Brain microvascular endothelial cell (primary cell): ENCODE results near the gene TLCD5.

Experiments used
- DNase-seq: peaks from one replicate; pipeline ENCODE4 v3.0.0-alpha.2; 2020
- H3K27ac ChIP-seq: fragments of 250-450 bp; sonication (Bioruptor Pico); 2 replicates; pipeline ENCODE4 v1.5.1; 2020; ENCODE audit warnings: mild to moderate bottlenecking, moderate library complexity
- H3K27me3 ChIP-seq: fragments of 250-450 bp; sonication (Bioruptor Pico); replicated peaks from 2 replicates; pipeline ENCODE4 v1.5.1; 2020; ENCODE audit warnings: mild to moderate bottlenecking
- H3K36me3 ChIP-seq: fragments of 250-450 bp; sonication (Bioruptor Pico); replicated peaks from 2 replicates; pipeline ENCODE4 v1.5.1; 2020; ENCODE audit warnings: mild to moderate bottlenecking
- H3K4me3 ChIP-seq: 2 replicates; pipeline ENCODE4 v1.5.1; 2011; ENCODE audit warnings: low read depth, mild to moderate bottlenecking, control low read depth, low read length, moderate library complexity
- in situ Hi-C: cut with HindIII; loops from 2 replicates; pipeline ENCODE4 v1.10.0; 2017; ENCODE audit warnings: low sequenced_read_pairs, low pct_ligation_motif_present
- TF ChIP-seq, protein P1 (sequence below): IDR thresholded peaks from 2 replicates; pipeline ENCODE4 v1.5.1; 2011; ENCODE audit warnings: low read depth, mild to moderate bottlenecking, moderate library complexity, low read length, control low read depth, inconsistent platforms; ENCODE audit errors: missing control alignments

Gene TLCD5

DNA sequence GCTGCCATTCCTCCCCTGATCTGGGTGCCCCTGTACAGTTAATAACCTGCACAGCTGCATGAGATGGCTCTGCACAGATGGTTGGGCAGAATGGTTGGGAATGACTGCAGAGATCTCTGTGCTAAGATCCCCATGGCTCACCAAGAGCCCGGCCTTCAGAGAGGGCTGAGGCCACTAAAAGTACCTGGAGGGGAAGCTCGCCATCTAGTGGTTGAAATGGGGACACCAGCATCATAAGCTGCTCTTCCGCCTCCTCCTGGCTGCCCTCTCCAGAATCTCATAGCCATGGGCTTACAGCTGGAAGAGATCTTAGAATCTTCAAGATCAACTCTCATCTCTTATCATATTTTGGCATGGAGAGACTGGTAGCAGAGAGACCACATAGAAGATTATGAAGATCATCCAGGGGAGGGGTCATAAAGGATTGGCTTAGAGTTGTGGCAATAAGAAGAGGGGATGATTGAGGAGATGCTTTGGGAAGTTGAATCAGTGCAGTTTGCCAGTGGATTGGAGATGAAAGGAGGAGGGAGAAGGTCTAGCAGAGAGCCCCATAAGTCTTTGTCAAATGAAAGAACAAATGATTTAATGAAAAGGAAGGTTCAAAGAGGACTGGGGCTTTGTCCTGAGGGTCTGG is 22.0 kb upstream of the TLCD5 start:
- Histone ChIP-seq H3K4me3 (no peak overlapping the region), H3K27me3 (no peaks in the 10 kb centered on the region), H3K36me3 (no peaks in the 10 kb centered on the region), H3K27ac (no peak overlapping the region)
- in situ Hi-C loops, result no loop called here
- DNase-seq, result peak; percentile 74
- TF ChIP-seq, protein P1, sequence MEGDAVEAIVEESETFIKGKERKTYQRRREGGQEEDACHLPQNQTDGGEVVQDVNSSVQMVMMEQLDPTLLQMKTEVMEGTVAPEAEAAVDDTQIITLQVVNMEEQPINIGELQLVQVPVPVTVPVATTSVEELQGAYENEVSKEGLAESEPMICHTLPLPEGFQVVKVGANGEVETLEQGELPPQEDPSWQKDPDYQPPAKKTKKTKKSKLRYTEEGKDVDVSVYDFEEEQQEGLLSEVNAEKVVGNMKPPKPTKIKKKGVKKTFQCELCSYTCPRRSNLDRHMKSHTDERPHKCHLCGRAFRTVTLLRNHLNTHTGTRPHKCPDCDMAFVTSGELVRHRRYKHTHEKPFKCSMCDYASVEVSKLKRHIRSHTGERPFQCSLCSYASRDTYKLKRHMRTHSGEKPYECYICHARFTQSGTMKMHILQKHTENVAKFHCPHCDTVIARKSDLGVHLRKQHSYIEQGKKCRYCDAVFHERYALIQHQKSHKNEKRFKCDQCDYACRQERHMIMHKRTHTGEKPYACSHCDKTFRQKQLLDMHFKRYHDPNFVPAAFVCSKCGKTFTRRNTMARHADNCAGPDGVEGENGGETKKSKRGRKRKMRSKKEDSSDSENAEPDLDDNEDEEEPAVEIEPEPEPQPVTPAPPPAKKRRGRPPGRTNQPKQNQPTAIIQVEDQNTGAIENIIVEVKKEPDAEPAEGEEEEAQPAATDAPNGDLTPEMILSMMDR, result peak; percentile 88

GRCh38 chr11:120304526-120304925 is 20.6 kb upstream of the TLCD5 start:
- no peak overlapping the region for H3K4me3 ChIP-seq
- no peak overlapping the region for H3K27ac ChIP-seq
- no peaks in the 10 kb centered on the region for H3K36me3 ChIP-seq
- DNase-seq, result no peak
- TF ChIP-seq, protein P1, result no peak
- in situ Hi-C loops, result no loop called here
- H3K27me3 ChIP-seq, result no peaks in the 10 kb centered on the region

DNA sequence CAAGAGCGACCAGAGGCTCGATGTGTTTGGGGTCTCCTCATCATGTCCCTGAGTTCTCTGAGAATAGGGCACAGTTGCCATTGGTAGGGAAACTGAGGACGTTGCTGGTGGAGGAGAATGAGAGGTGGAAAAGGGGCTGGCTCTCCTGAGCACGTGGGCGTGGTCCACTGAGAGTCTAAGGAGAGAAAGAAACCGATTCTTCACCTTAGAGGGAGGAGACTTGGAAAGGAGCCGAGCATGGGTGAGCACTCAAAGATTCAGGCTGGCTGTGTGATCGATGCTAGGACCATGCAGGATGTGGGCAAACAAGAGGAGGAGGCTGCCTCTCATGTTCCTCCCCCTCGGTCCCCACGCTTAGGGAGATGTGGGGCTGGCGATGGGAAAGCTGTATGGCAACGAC is 19.8 kb upstream of the TLCD5 start:
- H3K36me3 ChIP-seq, result no peaks in the 10 kb centered on the region
- no peaks in the 10 kb centered on the region for H3K27me3 ChIP-seq
- TF ChIP-seq, protein P1, result no peak
- no peak for DNase-seq
- H3K27ac ChIP-seq, result no peak overlapping the region
- no peak overlapping the region for H3K4me3 ChIP-seq
- in situ Hi-C loops, result no loop called here

DNA sequence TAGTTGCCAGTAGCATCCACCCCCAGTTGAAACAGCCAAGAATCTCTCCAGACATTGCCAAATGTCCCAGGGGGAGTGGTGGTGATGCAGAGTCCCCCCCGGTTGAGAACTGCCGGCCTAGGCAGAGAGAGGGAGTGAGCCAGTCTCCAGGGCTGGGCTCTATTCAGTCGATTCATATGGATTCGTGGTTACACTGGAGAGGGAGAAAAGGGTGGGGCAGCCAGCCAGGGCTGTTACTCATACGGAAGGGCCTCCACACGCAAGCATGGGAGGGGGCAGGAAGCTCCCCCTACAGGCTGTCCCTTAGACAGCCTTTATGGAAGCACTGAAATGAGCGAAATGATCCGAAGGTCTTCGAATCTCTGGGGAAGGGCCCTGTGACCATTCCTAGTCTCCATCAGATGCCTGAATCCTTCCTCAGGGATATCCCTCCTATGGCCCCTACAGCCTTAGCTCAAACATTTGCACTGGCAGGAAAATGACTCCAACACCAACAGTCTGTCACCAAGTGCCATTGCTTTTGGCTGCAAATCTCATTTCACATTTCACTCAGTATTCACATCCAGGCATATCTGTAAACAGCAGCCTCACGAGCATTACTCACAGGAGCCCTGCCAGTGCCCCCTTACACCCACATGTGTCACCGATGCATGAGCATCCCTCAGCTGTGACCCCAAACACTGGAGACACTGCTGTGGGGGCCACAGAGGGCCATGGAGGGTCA is 18.4 kb upstream of the TLCD5 start:
- no peaks in the 10 kb centered on the region for H3K27me3 ChIP-seq
- H3K27ac ChIP-seq, result no peak overlapping the region
- no peak overlapping the region for H3K4me3 ChIP-seq
- in situ Hi-C loops, result no loop called here
- DNase-seq, result peak; percentile 86
- no peaks in the 10 kb centered on the region for H3K36me3 ChIP-seq
- TF ChIP-seq, protein P1, result peak; percentile 83

DNA sequence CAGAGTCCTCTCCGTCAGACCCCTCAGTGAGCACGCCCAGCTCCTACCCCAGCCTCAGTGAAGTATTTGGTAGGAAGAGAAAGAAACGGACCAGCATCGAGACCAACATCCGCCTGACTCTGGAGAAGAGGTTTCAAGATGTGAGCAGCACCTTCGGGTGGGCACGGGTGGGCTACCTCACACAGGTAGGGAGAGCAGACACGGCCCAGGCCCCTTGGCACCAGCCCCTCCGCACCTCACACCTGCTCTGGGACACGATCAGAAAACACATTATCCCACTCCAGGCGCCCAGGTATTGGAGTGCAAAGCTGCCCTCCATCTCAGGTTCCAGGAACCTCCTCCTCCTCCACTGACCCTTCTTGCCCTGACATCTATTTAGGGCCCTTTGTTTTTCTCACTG is 17.6 kb upstream of the TLCD5 start:
- Histone ChIP-seq H3K4me3 (no peak overlapping the region), H3K36me3 (no peaks in the 10 kb centered on the region), H3K27ac (no peak overlapping the region), H3K27me3 (no peaks in the 10 kb centered on the region)
- TF ChIP-seq, protein P1, result no peak
- in situ Hi-C loops, result no loop called here
- no peak for DNase-seq
